Measurements from ENCODE around the gene BEND7. TPM values are rescaled to one million over a fixed set of nuclear protein-coding genes. Genes with fewer than 3 reads are reported as not detected.

Gene BEND7
- total and polyA plus RNA-seq, 2 of the 13 experiments (the other 11 are each of a cell fraction or from before 2014, with no cell fraction given): 14.1 to 17.1 TPM

DNA sequence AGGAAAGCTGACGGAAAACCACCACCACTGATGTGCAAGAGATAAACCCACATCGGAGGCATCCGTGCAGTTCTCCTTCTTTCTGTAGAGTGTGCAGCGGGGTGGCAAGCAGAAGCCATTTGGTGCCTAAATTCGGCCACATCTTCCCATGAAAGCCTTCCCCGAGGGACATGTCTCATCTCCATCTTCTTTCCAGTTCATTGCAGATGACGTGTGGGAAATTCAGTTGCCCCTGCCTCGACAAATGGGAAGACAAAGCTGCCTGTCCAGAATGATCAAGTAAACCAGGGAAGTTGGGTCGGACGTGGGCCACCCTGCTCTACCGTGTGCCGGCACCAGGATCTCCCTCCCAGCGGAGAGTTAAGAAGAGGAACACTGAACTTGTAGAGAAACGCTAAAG, 14.5 kb downstream of the BEND7 start:
- TF ChIP-seq GABPA (IDR thresholded peaks at IDR 0.05; ENCODE audit: low read depth, low read length): no peak
- no peak for TF ChIP-seq GABPA (CRISPR knock-in tag; IDR thresholded peaks at IDR 0.05; ENCODE audit: low read depth)
- TF ChIP-seq KDM2A (CRISPR knock-in tag; IDR thresholded peaks at IDR 0.05; ENCODE audit: borderline replicate concordance, low read depth): no peak
- TF ChIP-seq FOXK1 (CRISPR knock-in tag; IDR thresholded peaks at IDR 0.05; ENCODE audit: borderline replicate concordance, low read depth): no peak
- TF ChIP-seq, protein P1, sequence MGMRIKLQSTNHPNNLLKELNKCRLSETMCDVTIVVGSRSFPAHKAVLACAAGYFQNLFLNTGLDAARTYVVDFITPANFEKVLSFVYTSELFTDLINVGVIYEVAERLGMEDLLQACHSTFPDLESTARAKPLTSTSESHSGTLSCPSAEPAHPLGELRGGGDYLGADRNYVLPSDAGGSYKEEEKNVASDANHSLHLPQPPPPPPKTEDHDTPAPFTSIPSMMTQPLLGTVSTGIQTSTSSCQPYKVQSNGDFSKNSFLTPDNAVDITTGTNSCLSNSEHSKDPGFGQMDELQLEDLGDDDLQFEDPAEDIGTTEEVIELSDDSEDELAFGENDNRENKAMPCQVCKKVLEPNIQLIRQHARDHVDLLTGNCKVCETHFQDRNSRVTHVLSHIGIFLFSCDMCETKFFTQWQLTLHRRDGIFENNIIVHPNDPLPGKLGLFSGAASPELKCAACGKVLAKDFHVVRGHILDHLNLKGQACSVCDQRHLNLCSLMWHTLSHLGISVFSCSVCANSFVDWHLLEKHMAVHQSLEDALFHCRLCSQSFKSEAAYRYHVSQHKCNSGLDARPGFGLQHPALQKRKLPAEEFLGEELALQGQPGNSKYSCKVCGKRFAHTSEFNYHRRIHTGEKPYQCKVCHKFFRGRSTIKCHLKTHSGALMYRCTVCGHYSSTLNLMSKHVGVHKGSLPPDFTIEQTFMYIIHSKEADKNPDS (CRISPR knock-in tag; IDR thresholded peaks at IDR 0.05): no peak
- no peak for TF ChIP-seq PRDM4 (CRISPR knock-in tag; IDR thresholded peaks at IDR 0.05; ENCODE audit: borderline replicate concordance)
- TF ChIP-seq, protein P2, sequence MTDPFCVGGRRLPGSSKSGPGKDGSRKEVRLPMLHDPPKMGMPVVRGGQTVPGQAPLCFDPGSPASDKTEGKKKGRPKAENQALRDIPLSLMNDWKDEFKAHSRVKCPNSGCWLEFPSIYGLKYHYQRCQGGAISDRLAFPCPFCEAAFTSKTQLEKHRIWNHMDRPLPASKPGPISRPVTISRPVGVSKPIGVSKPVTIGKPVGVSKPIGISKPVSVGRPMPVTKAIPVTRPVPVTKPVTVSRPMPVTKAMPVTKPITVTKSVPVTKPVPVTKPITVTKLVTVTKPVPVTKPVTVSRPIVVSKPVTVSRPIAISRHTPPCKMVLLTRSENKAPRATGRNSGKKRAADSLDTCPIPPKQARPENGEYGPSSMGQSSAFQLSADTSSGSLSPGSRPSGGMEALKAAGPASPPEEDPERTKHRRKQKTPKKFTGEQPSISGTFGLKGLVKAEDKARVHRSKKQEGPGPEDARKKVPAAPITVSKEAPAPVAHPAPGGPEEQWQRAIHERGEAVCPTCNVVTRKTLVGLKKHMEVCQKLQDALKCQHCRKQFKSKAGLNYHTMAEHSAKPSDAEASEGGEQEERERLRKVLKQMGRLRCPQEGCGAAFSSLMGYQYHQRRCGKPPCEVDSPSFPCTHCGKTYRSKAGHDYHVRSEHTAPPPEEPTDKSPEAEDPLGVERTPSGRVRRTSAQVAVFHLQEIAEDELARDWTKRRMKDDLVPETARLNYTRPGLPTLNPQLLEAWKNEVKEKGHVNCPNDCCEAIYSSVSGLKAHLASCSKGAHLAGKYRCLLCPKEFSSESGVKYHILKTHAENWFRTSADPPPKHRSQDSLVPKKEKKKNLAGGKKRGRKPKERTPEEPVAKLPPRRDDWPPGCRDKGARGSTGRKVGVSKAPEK (CRISPR knock-in tag; IDR thresholded peaks at IDR 0.05; ENCODE audit: borderline replicate concordance): no peak
- TF ChIP-seq ZNF30 (CRISPR knock-in tag; IDR thresholded peaks at IDR 0.05): no peak
- no peak for TF ChIP-seq SRY (CRISPR knock-in tag; IDR thresholded peaks at IDR 0.05)
- TF ChIP-seq ZNF563 (CRISPR knock-in tag; IDR thresholded peaks at IDR 0.05): no peak
- ATAC-seq (no peak), DNase-seq (ENCODE audit: low spot score) (no peak), FAIRE-seq (no peak)
- in situ Hi-C loops (cut with HindIII; ENCODE audit: extremely low pct_ligation_motif_present, low pct_unique_long_range_greater_than_20kb) (no loop called here), intact Hi-C loops (cut with micrococcal nuclease; ENCODE audit: unreplicated experiment) (no loop called here)
- peaks cover 4% of the 10 kb centered on the region for H3K79me2 ChIP-seq (ENCODE audit: insufficient read depth, low read length)
- H3K4me2 ChIP-seq (ENCODE audit: low read depth, low read length): no peak overlapping the region
- no TSS peak for BruUV-seq (replicated peaks)
- no peaks in the 10 kb centered on the region for H4K20me1 ChIP-seq (ENCODE audit: insufficient read depth, low read length)
- H3K27me3 ChIP-seq (ENCODE audit: control insufficient read depth in 1 of 2, insufficient read depth in 2 of 2, low read length in 2 of 2): no peaks in the 10 kb centered on the region
- no peak overlapping the region for H3K27ac ChIP-seq (ENCODE audit: extremely low read length, insufficient read depth, low read length)
- H3K36me3 ChIP-seq (replicated peaks in 1 of 2; ENCODE audit: control insufficient read depth in 1 of 2, insufficient read depth in 2 of 2, low read length in 2 of 2): peaks cover 14 to 32% of the 10 kb centered on the region in 2 experiments
- no peak overlapping the region for H3K9ac ChIP-seq (ENCODE audit: insufficient read depth, low read depth, low read length)
- WGBS (ENCODE audit: low lambda C conversion rate): 96% methylated on average over 14 of the region's 14 CpGs
- H2AFZ ChIP-seq (ENCODE audit: low read length): no peak overlapping the region
- peaks cover 11% of the 10 kb centered on the region for H3K4me1 ChIP-seq (ENCODE audit: insufficient read depth, low read length)
- no peaks in the 10 kb centered on the region for H3K9me3 ChIP-seq (ENCODE audit: low read length)
- ChIA-PET POLR2A (no interaction called here), CTCF (ENCODE audit: low intra/inter-chr PET ratio, low total read pairs) (no interaction called here)
- H3K4me3 ChIP-seq (replicated peaks in 1 of 3; ENCODE audit: insufficient read depth in 1 of 3, low read depth in 2 of 3, low read length in 3 of 3): no peak overlapping the region

All from HepG2 (cell line).